GM21576 (cell line): ENCODE data around the gene GAB4.
"Not testable (repeated sequence)": the region's sequence is repeated elsewhere in the genome, so short reads cannot be mapped to it uniquely, and the experiment has no call there.

Experiments used
- ATAC-seq: cut with Tn5 transposase; IDR thresholded peaks from one replicate; pipeline ENCODE4 v1.9.1; 2021; ENCODE audit warnings: mild to moderate bottlenecking, moderate library complexity; ENCODE audit not compliant: unreplicated experiment

GAB4 gene

DNA sequence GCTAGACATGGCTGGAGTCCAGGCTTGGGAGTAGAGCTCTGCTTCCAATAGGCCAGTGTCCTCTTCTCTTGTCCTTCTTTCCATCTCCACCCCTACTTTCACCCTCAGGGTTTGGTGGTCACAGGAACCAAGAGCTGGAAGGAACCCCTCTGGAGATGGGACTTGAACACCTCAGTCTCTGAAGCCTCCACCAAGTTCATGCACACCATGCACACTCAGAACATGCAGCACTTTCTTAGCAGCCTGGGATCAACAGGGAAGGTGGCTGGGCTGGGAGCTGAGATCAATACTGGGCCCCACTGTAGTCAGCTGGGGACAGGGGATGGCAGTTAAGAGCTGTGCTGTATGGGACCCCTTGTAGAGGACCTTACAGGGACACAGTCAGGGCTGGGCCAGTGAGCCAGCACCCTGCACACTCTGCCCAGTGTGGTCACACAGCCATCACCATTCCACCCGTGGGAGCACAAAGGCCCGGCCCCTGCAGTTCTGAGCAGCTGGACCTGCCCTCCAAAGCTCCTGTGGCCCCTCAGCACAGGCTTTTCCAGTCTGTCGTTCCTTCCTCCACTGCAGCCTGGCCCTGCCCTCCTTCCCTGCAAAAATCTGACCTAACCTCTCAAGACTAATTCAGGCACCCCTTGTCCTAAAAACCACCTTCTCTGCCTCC is 47.7 kb downstream of the GAB4 start:
- ATAC-seq: no peak

DNA sequence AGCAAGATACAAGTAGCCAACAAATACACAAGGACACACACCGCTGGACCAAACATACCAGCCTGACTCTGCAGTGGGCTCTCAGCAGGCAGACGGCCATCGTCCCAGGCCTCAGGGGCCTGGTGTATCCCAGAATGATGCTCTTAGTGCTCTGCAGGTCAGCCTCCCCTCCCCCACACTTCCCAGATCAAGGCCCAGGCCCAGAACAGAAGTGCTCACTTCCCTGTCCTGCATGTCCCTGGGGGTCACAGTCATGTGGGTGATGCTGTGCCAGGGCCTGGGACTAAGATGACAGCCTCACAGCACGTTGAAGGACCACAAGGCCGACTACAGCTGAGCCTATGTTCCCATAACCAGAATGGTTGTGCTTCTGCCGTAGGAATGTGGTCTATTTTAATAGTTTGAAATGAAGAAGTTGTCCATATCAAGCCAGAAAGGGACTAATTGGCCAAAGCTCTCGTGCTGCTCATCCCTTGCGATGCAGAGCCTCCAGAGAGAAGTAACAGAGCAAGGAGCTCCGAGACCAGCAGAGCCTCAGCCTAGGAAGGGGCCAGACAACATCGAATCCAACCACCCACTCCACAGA is 48.6 kb downstream of the GAB4 start:
- ATAC-seq: no peak

DNA sequence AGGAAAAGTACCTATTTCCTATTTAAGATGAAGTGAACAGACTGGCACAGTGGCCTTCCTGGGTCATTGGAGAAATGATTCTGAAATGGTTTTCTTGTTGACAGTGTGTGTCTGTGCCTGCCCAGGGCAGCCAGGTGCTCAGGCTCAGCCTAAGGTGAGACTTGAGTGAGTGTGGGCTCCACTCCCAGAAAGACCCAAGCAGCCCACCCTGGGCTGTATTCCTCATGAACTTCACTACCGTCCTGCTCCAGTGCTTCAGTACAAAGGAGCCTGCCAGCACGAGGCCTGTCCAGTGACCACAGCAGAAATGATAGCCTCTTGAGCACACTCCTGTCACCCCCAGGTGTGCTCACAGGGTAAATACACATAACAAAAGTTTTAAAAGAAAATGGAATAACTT is 49.5 kb downstream of the GAB4 start:
- ATAC-seq: no peak

DNA sequence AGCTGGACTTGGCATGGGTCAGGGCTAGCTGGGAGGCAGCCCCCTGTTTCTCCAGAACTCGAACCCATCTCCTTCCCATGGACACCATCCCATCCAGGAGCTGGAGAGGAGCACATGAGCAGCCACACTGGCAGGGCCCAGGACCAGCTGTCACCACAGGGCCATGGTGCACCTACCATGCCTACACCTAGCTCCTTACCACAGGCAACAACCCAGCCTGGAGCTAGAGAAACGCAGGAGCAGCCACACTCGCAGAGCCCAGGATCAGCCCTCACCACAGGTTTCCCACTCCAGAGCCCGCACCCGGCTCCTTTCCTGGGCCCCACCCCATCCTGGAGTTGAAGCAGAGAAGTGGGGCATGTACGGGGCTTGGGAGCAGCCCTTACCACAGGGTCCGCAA is 50.2 kb downstream of the GAB4 start:
- ATAC-seq: no peak

DNA sequence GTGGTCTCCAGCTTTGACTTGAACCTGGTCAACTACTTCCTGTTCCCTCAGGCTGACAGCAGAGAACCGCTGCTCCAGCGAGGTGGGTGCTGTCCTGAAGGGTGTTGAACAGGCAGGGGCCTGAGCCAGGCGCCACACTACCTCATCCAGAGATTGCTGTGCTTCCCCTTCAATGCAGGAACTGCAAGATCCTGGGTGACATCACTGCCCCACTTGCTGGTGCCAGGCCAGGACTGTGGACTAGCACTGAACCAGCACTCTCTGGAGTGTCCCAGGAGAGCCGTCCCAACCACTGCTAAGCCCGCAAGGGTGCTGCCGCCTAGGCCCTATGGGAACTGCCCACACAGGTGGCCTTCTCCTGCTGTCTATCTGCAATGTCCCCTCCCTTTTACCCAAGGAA is 51.7 kb downstream of the GAB4 start:
- ATAC-seq: no peak

DNA sequence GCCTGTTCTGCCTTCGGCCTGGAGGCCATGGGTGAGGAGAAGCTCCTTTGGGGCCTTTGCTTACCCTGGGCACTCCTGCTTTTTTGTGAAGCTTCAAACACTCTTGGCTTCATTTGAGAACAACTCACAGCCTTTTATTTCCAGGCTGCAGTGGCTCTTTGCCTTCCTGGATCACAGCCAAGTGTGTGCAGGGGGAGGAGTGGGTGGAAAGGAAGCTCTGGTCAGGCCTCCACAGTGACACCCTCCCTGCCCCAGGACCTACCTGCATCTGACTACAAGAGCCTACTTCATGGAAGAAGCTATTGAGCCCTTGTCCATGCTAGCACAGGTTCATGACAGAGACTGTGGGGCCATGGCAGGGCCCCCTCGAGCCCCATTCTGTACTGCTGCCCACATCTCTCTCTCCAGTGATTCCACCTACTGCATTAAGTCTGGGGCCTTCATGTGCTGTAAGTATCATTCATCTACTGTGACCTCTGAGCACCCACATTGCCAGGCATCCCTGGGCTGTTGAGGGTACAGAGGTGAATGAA is 52.3 kb downstream of the GAB4 start:
- ATAC-seq: no peak

DNA sequence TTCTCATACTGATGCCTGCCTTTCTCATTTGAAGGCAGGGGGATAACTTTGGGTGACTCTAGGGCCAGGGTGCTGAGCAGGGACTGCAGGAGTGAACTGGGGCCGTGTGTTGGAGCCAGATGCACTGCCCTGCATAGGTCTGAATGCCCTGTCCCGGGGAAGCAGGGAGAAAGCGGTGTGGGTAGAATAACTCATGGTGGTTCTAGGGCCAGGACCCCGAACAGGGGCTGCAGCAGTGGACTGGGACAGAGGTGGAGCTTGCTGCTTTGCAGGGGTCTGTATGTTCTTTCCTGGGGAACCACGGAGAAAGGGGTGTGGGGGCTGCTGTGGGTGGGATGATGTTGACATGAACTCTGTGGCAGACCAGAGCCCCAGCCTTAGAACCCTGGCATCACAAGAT is 52.9 kb downstream of the GAB4 start:
- ATAC-seq: no peak

DNA sequence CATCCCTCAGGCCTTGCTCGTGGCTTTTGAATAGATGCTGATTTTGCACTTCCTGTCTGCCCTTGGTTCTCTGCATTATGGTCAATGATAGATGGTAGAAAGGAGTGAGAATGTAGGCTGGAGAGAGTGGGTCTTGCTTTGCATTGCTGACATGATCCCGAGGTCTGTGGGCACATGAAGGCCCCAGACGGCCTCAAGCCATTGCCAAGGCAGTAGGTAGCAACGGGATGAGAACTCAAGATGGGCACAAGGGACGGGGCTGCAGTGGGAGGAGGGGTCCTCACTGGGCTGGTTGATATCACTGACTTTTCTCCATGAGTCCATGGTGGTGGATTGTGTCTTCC is 54.0 kb downstream of the GAB4 start:
- ATAC-seq: no peak

DNA sequence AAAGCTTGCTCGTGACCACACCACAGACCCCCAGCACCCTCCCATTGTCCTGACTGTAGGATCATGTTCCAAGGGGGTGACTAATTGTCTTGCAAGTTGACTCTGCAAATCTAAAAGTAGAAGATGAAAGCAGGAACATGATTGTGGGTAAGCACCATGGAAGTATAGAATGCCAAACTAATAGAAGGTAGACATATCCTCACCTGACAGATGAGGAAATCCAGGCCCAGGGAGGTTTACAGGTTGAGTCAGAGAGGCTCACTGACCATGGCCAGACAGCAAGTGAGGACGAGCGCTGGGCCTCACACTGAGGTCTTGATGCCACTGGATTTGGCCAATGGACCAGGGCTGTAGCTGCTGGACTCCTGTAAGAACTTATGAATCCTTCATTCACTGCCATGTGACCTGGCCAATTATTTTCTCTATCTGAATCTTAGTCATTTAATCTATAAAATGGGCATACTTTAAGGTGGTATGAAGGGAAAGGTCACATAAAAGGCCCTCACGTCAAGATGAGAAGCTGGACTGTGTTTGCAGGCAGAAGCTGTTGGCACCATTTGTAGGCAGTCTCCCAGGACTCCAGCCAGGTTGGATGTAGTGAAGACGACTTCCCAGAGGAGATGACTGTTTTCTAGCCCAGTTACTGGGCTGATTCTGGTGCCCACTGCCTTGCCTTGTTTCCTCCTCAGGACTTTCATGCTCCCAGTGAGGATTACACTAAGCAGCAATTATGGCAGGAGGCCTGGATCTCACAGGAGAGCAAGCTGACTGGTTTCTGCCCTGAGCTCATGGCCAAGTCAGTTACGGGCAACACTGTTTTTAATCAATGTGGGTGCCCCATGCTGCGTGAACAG is 54.6 kb downstream of the GAB4 start:
- no peak for ATAC-seq

DNA sequence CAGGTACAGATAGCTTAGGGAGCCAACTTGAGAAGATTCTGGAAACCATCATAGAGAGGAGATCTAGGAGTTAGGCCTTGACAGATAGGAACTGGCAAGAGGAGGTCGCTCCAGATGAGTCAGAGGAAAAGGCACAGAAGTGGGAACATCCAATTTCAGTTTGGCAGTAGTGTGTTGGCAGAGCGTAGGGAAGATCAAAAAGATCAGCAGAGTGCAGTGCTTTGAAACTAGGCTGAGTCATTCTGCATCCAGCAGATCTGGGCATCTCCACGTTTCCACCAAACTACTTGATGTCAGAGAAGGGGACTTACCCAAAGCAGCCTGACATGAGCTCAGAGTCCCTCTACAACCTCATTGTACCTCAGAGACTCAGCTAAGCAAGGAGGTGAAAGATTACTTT is 58.5 kb downstream of the GAB4 start:
- no peak for ATAC-seq

DNA sequence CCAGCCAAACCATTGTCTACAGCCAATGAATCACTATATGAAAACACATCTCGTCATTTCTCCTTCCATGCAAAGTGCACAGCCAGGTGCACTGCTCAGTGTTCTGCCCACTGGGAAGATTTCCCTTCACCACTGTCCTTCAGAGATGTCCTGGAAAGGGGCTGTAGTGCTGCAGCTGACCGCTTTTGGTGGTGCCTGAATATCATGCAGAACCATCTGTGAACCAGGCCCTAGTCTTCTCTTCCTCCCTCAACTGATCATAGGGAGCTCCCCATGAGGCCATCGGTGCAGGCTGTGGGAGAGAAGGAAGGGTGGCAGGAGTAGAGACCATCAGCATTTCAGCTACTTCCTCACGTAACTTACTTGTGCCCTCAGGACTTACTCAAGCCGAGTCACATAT is 70.2 kb downstream of the GAB4 start:
- no peak for ATAC-seq

DNA sequence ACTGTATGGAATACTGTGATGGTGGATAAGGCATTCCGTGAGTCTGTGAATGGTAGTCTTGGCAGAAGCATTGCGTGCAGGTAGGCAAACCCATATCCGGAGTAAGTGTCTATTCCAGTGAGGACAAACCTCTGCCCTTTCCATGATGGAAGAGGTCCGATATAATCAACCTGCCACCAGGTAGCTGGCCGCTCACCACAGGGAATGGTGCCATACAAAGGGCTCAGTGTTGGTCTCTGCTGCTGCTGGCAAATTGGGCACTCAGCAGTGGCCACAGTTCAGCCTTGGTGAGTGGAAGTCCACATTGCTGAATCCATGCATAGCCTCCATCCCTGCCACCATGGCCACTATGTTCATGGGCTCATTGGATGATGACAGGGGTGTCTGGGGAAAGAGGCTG is 70.8 kb downstream of the GAB4 start:
- not testable (repeated sequence) for ATAC-seq

DNA sequence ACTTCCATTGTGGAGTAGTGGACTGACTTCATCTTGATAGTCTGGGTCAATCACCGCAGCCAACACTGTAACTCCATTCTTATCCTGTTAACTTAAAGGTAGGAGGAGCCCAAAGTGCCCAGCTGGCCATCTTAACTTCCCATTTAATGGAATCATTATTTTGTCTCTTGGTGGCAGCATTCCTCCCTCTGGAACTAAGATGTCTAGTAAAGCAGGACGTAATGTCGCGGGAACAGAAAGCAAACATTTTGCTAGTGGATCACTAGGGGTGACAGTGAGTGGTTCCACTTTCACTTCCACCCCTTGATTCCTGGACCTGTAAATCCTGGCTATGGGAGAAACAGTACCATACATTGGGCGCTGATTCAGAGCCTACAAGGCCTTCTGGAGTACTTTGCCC is 71.4 kb downstream of the GAB4 start:
- no peak for ATAC-seq

DNA sequence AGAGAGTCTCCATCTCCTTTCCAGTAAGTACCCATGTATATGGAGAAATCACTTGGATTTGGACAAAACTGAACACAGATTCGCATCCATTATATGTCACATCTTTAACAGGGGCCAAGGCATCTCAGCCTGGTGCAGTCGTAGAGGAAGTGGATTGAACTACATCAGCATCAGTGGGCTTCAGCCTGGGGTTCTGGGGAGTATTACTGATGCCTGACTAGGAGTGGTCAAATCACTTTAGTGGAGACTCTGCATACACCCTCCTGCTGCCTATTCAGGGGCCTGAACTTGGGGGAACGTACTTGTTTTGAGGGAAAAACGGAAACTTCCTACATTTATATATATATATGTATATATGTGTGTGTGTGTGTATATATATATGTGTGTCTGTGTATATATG is 72.8 kb downstream of the GAB4 start:
- ATAC-seq: no peak

DNA sequence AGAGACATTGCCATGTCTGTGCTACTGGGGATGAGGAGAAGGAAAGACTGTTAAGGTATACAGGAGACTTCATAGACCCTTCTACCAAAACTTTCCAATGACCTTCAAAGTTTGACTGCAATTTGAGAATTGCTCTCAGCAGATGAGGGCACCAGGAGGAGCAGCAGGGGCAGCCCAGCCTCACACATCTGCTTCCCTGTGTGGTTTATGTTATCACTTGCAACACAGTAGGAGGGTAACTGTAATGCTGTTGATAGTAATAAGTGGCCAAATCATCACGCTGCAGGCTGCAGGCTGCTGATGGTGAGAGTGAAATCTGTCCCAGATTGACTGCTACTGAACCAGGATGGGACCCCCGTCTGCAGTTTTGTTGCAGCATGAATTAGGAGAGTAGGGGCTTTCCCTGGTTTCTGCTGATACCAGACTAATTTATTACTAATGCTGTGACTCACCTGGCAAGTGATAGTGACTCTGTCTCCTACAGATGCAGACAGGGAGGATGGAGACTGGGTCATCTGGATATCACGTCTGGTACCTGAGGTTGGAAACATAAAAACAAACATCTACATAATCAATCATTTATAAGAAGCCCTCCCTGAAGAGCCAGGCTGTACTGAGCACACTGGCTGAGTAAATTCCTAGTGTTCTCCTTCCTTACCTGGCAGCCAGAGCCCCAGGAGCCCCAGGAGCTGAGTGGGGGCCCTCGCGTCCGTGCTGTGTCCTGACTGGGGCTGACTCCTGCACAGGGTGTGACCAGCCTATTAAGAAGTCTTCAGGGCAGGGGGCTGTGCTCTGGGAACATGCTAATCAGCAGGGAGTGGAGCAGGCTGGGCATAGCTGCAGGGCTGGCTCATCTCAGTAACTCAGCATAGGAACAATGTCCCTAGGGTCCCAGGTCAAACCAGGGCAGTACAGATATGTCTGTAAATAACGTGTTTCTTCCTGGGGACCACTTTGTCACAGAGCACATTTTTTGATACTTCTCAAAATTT is 74.4 kb downstream of the GAB4 start:
- no peak for ATAC-seq

DNA sequence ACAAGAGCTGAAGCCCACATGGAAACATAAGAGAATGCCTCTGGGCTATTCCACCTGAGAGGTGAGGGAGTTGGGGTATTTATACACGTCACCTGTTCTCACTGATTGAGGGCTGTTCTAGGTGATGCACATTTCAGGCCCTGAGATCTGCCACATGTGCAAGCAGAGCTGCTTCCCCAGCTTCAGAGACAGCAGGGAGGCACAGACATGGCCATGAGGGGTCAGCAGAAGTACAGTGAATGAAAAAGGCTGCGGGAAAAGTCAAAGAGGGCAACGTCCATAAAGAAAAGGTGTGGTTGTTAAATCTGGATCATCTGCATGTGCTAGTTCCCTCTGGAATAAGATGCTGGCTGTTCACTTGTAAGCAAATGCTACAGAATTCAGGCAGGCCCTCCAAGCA is 75.4 kb downstream of the GAB4 start:
- ATAC-seq: no peak

DNA sequence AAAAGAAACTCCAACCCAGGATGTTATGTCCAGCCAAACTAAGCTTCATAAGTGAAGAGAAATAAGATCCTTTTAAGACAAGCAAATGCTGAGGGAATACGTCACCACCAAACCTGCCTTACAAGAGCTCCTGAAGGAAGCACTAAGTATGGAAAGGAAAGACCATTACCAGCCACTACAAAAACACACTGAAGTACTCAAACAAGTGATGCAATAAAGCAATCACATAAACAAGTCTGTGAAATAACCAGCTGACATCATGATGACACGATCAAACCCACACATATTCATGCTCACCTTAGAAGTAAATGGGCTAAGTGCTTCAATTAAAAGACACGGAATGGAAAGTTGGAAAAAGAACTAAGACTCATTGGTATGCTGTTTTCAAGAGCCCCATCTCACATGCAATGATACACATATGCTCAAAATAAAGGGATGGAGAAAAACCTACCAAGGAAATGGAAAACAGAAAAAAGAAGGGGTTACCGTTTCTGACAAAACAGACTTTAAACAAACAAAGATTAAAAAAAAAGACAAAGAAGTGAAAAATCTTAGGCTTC is 82.5 kb downstream of the GAB4 start:
- no peak for ATAC-seq

DNA sequence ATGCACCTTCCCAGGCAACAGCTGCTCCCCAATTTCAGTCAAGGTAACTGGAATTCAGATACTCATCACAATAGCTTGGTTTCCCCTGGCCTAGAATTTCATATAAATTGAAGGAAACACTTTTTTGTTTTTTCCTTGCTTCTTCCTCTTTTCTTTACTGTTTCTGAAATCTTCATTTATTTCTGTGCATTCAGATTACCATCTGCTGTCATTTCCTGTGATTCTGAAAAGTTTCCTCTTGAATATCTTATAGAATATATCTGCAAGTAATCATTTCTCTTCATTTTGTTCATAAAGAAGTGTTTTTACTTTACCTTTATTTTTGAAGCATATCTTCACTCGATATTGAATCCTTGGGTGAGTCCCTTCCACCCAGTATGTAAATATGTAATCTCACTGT is 85.3 kb downstream of the GAB4 start:
- ATAC-seq: no peak

DNA sequence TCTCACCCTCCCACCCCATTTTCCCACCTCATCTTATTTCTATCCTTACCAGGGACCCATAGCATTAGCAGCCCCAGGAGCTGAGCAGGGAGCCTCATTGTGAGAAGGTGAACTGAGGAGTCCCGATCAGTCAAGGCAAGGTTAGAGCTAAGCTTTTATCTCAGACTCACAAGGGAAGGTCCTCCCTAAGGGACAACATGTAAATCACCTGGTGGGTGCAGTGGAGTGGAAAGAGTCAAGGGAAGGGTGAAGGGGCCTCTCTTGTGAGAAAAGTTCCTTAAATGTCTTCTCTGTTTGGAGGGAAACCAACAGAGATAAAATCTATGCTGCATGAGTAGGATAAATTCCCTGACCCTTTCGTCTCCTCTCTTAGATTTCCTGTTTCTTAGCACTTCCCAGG is 85.9 kb downstream of the GAB4 start:
- ATAC-seq: no peak

DNA sequence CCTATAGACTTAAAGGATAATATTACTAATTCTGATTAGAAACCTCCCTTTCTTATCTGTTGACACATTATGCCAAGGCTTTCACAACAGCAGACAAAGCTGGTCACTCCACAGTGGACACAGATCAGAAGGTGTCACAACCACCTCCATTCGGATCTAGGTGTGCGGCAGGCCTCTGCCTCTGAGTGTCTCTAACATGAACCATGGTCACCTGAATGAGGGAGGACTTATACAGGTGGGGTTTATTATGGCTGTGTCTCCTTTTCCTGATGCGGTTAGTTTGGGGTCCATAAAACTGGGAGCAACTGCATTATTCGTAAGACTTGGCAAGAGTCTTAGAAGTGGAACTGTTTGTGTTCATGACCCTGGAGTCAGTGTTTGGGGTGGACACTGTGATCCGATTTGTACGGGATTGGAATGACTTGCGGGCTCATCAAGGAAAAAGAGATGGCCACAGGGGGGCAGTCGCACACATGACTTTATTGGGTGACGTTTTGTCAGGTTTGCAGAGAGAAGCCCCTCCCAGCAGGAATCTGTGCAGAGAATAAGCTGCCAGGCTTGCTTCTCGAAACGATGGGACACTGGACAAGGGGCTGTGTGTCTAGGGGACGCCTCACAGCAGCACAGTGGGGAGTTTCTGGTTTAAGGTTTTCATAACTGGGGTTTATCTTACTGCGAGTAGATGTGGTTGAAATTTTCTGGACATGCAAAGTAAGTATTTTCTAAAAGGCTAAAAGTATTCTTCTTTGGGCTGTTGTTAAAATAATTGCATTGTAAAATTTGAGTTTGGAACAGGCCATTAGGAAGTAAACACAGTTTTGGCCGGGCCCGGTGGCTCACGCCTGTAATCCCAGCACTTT is 90.6 kb downstream of the GAB4 start:
- ATAC-seq: peak; percentile 53
